HG03108 (cell line): Measurements from ENCODE around the gene ADAMTS9.

ENCODE experiments used
- ATAC-seq: cut with Tn5 transposase; IDR thresholded peaks from one replicate; pipeline ENCODE4 v1.9.1; 2021; ENCODE audit warnings: moderate library complexity; ENCODE audit not compliant: unreplicated experiment

ADAMTS9 gene

DNA sequence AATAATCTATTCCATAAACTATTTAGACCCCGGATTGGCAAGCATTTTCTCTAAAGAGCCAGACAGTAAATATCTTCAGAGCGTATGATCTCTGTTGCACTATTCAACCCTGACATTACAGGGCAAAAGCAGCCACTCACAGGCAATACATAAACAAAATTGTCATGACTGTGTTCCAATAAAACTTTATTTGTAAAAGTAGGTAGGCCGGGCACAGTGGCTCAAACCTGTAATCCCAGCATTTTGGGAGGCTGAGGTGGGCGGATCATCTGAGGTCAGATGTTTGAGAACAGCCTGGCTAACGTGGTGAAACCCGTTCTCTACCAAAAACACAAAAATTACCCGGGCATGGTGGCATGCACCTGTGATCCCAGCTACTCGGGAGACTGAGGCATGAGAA, 66.5 kb downstream of the ADAMTS9 start:
- no peak for ATAC-seq

DNA sequence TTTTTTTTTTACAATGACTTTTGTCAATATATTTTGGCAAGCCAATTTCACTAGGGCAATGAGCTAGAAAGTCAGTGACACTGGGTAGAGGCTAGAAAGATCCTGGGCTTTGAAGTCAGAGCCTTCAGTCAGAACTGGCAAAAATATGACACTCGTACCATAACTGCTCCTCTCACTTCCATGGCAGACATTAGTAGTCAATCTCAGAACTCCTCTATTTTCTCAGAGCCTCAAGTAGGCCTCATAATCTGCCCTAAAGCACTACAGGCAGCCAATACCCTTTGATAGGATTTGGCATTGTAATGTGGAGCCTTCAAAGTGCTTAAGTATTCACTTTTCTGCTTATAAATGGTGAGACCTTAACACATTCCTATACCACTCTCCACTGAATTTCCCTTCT, 67.8 kb downstream of the ADAMTS9 start:
- ATAC-seq, result no peak

DNA sequence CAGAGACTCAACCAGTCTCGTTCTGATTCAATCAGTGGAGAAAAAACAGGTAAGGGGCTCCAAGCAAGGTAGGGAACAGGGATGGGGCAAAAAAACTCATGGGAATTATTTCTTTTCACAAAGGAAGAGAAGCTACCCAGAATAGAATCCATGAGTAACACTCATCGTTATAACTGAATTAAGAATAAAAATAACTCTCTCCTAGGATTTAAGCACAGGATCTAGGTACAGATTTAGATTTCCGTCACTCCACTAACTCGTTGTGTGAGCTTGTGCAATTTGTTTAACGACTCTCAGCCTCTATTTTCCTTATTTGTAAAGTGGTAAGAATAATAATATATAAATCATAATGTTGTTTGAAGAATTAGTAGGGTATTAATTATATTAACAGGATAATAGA, 68.6 kb downstream of the ADAMTS9 start:
- ATAC-seq, result no peak

DNA sequence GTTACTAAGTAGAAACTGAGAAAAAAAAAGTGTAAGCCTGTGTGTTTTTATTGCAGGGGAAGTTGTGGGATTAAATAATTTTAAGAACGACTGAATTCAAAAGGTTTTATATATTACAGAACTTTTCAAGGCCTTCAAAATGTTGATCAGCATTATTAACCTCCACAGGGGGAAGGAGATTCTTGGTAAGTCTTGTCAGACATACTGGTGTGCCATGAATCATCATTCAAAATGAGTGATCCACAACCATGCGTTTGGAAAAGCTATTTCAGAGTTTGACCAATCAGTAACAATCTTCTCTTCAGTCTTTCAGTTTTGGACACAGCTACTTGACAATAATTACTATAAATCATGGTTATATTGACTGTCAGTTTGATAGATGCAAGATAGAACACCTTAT, 70.2 kb downstream of the ADAMTS9 start:
- ATAC-seq, result no peak

DNA sequence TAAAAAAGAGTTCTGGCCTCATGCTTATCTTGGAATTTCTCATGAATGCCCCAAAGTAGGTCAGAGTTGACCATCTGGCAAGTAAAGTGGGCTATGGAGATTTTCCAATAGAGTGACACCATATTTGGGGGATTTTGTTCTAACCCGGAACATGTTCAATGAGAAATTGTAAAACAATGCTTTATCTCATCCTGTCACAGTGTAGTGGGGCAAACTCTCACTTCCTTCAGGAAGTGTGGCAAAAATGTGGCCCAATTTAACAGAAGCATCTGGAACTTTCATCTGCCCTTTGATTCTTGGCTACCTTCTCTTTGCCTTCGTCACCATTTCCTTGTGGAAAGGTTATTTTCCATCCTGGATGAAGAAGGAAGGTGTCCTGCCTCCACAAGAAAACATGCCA, 70.8 kb downstream of the ADAMTS9 start:
- ATAC-seq, result no peak

DNA sequence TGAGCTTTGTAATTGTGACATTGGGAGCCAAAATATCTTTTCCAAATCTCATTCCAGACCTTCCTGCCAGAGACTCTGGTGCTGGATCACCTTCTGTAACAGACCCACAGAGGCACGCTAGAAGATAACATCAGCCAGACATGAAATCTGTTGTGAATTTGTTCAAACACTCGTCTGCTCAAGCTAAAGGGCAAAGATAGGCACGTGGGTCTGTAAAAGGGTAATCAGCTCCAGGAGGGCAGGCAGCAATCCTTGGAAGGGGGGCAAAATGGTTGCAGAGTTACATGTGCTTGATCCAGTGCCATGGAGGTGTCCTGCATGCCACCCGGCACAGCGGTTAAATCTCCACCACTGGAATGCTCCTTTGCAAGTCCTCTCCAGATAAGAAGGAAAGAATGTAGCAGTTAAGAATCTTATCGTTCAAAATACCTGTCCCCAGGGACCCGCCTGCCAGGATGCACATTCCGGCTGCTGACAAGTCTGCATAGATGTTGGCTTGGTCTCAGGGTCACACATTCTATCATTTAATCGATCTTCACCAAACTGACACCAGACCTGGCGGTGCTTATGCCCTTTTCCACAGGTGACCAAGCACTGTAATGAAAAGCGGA, 74.8 kb downstream of the ADAMTS9 start:
- no peak for ATAC-seq

DNA sequence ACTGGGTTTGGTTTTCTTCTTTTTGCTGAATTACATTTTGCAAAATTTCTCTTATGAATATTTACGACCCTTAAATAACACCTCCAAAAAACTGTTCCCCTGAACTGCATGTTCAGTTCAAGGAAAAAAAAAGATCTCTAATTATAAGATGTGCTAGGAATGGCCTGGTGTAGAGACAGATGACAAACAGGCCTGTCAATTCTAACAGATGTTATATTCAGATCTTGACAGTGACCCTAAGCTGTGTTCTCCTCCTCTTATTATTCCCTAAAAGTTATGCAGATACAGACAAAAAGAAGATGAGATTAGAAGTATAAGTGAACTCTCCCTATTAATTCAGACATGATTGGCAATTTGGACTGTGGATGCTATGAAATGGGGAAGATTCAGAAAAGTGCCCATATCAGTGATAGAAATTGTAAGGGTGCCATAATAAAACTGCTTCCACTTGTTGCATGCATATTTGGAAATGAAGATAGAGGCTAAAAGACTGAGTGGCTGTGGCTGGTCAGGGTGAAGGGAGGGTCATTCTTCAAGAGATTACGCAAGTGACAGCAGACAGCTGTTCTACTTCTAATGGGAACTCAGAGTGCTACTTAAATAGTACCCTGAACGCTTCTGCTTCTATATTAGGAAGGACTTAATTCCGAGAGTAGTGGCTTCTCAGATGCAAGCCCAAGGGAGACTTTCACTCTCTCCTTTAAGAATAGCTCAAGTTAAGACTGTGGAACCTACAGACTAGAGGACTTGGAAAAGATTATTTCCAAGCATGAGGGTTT, 75.5 kb downstream of the ADAMTS9 start:
- ATAC-seq, result no peak

DNA sequence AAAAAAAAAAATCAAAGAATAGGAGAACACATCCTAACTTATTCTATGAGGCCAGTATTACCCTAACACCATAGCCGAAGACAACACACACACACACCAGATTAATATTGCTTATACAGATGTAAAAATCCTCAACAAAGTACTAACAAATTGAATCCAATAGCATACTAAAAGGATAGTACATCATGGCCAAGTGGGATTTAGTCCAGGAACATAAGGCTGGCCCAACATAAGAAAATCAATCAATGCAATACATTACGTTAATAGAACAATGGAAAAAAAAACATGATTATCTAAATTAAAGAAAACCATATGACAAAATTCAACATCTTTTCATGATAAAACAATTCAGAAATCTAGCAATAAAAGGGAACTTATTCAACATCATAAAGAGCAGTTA, 79.1 kb downstream of the ADAMTS9 start:
- ATAC-seq, result no peak

DNA sequence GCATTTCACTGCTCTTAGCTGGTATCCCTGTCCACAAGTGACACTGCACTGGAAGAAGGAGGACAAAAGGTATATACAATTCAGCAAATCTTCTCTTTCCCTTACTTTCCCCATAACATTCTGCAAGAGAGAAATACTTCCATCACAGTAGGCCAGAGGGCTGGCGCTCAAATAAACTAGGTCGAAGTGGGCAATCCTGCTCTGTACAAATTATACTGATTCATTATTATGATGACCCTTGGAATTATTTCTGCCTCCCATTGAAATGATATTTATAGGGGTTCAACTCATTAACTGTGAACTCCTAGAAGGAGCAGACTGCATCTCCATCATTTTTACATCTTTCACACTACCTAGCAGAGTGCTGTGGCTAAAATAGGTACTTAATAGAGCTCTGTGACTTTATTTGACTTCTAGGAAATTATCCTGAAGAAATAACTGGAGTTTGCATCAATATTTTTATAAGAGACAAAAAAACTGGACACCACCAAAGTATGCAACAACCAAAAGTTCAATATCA, 80.7 kb downstream of the ADAMTS9 start:
- no peak for ATAC-seq

DNA sequence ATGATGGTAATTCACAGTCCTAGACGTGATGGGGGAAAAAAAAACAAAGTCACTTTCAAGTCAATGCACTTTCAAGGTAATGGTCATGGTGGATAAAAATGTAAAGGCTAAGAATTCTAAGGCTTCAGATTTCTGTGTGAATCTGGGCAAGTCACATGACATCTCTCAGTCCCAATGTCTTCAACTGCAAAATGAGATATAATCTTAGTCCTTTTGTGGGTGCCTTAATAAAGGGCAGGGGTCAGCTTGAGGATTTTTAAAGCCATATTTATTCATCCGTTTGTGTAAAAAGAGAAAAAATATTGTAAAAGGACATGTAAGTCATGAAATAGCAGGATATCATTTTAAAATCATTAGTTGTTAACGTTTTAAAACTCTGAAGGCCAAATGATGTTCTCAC, 83.5 kb downstream of the ADAMTS9 start:
- ATAC-seq, result no peak

DNA sequence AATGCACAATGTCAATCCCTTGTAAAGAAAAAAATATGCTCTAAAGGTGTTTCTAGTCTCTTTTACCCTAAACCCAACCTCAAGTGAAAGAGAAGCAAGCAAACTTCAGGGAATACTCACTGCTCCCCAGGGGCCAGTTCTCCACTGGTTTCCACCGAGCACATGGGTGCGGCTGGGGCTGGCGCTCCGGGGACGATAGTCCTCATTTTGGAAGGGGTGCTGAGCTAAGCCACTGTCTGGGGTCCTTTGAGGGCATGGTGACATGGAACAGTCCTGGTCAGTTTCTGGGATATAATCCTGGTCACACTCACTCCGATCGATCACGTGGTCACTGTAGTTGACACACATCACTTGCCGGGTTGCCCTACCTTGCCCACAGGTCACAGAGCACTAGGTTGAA, 86.0 kb downstream of the ADAMTS9 start:
- no peak for ATAC-seq

DNA sequence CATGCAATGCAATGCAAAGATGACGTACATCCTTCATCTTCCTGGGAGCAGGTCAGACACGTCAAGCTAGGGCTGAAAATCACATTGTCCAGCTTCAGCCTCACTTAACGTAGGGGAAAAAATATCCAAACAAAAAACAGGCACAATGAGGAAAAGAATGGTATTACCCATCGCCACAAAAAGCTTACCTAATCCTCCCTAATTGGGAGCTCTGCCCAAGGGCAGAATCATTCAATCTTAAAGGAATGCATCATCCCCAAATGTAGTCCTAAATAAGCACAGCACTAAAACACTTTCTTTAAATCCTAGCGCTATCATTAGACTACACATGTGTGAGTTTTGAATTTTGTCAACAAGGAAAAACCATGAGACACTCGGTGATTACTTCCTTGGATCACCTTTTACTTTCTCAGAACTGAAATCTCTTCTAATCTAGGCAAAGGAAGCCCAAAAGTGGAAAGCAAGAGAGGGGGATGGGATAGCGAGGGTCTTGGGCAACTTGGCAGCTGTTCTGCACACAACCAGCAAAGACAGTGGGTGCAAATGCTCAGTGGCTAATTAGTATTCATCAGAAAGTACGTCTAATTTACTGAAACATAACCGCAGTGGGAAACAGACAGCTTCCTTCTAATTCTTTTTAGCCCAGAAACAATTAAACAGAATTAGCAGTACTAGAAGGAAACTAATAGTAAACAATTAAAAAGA, 87.4 kb downstream of the ADAMTS9 start:
- ATAC-seq, result no peak

DNA sequence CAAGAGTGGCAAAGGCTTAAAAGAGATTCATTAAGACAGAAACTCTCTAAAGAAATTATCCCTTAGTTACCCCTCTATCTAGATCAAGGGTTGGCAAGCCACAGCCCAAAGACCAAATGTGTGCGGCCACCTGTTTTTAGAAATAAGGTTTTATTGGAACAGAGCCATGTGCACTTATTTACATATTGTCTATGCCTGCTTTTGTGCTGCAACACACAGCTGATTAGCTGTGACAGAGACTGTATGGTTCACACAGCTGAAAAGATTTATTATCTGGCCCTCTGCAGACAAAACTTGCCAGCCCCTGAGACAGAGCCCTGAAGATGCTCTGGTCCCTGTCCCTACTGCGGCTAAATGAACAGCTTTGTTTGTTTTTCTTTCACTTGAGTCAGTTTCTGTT, 88.1 kb downstream of the ADAMTS9 start:
- ATAC-seq, result no peak

DNA sequence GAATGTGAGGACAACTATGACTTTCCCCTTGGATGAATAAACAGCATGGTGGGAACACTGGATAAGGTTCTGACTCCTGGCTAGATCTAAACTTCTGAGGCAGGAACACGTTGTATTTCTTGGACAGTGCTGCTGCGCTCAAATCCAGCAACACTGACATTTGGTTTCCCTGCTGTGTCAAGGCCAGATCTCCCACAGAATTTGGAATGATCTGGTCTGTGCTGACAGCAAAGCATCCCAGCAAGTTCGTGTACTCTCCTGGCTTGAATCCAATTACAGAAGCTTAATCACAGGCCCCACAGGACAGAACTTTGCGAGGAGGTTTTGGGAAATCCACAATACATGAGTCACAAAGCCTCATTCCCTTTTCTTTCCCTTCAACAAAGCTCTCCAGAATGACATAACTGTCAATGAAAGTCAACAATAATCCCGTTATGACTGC, 92.5 kb downstream of the ADAMTS9 start:
- ATAC-seq, result no peak

DNA sequence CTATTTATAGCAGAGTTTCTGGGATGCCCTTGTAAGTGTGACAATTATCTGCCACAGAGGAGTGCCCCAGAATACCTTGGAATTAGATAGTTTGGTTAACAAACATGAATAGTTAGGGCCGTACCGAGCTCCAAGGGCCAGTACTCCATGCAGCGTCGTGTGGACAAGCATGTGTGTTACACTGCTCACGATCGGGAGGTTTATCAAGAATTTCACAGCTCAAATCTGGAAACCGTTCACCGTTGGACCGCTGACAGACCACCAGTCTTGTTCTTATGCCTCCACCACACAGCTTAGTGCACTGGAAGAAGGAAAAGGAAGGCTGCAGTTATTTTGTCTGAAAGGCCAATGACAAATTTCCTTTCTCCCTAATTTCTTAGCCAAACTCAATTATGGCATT, 93.7 kb downstream of the ADAMTS9 start:
- no peak for ATAC-seq

DNA sequence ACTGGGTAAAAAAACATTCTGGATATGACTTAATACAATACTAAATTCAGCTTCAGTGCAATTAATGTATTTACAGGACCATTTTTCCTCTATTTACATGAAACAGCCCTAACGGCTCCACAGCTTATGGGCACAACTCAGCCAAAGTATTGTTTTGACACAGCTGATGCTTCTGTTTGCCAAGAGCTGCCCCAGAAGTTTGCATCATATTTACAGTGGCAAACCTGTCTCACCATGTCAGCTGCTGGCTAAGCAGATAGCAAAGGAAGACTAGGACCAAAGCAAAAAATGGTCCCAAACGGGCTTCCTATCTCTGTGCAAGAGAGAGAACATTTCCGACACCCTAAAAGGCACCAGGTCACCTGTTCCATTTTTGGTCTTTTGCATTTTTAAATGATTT, 94.5 kb downstream of the ADAMTS9 start:
- no peak for ATAC-seq

DNA sequence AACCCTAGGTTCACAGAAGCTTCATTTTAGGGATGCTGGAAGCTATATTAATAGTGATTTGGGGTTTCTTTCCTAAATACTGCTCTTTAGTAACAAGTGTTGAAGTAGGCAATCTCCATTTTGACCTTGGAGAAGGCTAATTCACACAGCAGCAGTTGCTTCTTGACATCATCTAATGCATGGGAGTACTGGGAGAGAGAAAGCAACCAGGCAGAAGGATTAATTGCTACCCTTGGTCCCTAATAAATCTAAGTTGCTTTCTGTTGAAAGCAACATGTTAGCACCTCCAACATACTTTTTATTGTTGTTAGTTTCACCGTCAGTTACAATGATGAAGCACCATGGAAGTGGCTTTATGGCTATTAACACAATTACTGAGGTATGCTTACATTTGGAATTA, 96.2 kb downstream of the ADAMTS9 start:
- ATAC-seq, result no peak

DNA sequence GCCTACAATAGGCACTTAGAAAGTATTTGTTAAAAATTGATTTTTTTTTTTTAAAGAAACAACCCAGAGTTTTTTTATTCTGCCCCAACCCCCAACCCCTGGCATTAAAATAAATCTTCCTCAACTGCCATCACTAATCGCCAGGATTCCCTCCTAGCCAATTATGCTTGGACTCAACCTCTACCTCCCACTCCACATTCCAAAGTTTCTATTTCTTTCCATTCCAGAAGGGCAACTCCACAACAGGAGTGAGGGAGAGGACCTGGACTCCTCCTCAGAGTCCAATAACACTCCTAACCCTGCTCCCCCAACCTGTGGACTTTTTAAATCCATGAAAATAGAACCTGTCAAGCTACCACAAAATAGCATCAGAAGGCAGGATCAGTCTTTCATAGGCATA, 99.4 kb downstream of the ADAMTS9 start:
- no peak for ATAC-seq

DNA sequence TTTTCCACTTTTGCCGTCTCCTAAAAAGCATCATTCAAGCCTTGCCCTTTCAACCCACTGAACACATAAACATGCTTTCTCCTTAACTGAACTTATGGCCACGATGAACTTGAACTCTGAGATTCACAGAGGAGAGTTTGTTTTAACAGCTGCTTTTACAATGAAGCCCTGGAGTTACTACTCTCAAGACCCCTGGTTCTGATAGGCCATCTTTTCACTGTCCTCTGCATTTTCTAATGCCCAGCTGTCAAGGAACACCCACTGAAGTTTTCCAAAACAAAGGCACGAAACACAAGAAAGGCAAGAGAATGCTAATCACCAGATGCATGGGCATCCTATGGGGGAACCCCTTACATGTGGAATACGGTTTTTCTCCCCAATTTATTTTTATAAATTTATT, 100.8 kb downstream of the ADAMTS9 start:
- no peak for ATAC-seq

DNA sequence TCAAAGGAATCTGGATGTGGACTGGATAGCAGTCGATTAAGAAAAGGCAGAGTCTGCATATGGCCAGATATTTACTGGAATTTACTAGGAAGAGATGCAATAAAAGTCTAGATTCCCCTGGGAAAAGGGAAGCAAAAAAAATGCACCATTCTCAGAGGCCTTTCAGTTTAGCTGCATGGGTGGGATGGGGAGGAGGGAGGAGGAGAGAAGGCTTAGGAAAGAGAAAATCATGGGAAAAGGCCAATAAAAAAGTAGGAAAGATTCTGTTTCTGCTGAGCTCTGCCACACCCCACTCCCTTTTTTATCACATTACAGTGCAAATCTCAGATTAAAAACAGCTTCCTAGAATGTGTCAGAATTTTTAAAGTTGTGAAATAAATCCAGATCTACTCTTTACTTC, 103.6 kb downstream of the ADAMTS9 start:
- ATAC-seq, result no peak

DNA sequence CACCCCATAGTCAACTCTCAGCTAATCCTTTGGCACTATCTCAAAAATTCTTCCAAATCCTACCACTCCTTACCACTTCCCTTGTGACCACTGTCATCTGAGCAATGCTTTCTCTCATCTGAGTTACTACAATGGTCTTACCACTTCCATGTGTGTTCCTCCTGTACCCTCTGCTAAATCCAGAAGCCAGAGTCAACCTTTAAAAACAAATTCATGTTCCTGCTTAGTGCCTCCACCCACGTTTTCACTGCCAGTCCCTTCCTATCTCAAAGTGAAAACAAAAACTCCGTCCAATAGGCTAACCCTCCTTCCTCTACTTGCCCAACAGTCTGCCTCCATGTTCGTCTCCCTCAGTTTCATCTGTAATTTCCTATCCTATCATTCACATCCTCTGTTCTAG, 109.0 kb downstream of the ADAMTS9 start:
- no peak for ATAC-seq
